ENCODE results near the gene CCL25. TPM values are rescaled to one million over a fixed set of nuclear protein-coding genes. Genes with fewer than 3 reads are reported as not detected.

Gene CCL25
- total RNA-seq, 1 donor from 2014 or later, result not detected

- H3K27me3 Mint-ChIP-seq (ENCODE audit: insufficient read depth, low read depth), result peaks cover 2% of the 10 kb centered on the region
- H3K4me1 Mint-ChIP-seq, result no peaks in the 10 kb centered on the region
- no peak for TF ChIP-seq EZH2 (IDR thresholded peaks at IDR 0.05)
- no peak for TF ChIP-seq CTCF (IDR thresholded peaks at IDR 0.05)
- TF ChIP-seq EZH2phosphoT487 (IDR thresholded peaks at IDR 0.05), result no peak
- Histone ChIP-seq H3K27ac (no peak overlapping the region), H2AFZ (replicated peaks) (no peak overlapping the region), H3K79me2 (ENCODE audit: low read depth) (no peaks in the 10 kb centered on the region), H3K4me3 (no peak overlapping the region), H3K36me3 (peaks cover 22% of the 10 kb centered on the region), H3K9ac (no peak overlapping the region), H3K9me3 (ENCODE audit: low read depth) (peaks cover 14% of the 10 kb centered on the region), H3K4me2 (no peak overlapping the region), H3K27me3 (no peaks in the 10 kb centered on the region), H3K4me1 (no peaks in the 10 kb centered on the region), H4K20me1 (ENCODE audit: low read depth) (no peaks in the 10 kb centered on the region), H3F3A (ENCODE audit: low read depth) (no peaks in the 10 kb centered on the region)
- no peak for DNase-seq (ENCODE audit: low spot score)
- peaks cover 27% of the 10 kb centered on the region for H3K9me3 Mint-ChIP-seq
- H3K36me3 Mint-ChIP-seq, result peaks cover 48% of the 10 kb centered on the region
- H3K4me3 Mint-ChIP-seq, result no peak overlapping the region
- H3K27ac Mint-ChIP-seq, result no peak overlapping the region
These were observed 42.9 kb downstream of the CCL25 start for GRCh38 chr19:8095354-8095886.

- no peaks in the 10 kb centered on the region for H3K4me1 ChIP-seq
- H3F3A ChIP-seq (ENCODE audit: low read depth), result no peaks in the 10 kb centered on the region
- H3K27me3 ChIP-seq, result no peaks in the 10 kb centered on the region
- H3K27ac ChIP-seq, result no peak overlapping the region
- Mint-ChIP-seq H3K27ac (no peak overlapping the region), H3K4me1 (no peaks in the 10 kb centered on the region), H3K4me3 (no peak overlapping the region), H3K36me3 (peaks cover 48% of the 10 kb centered on the region), H3K9me3 (peaks cover 27% of the 10 kb centered on the region), H3K27me3 (ENCODE audit: insufficient read depth, low read depth) (peaks cover 2% of the 10 kb centered on the region)
- H3K36me3 ChIP-seq, result peaks cover 22% of the 10 kb centered on the region
- TF ChIP-seq EZH2phosphoT487 (IDR thresholded peaks at IDR 0.05) (no peak), EZH2 (IDR thresholded peaks at IDR 0.05) (no peak), CTCF (IDR thresholded peaks at IDR 0.05) (no peak)
- H3K4me2 ChIP-seq, result no peak overlapping the region
- no peak overlapping the region for H3K4me3 ChIP-seq
- H2AFZ ChIP-seq (replicated peaks), result no peak overlapping the region
- H3K9ac ChIP-seq, result no peak overlapping the region
- DNase-seq (ENCODE audit: low spot score), result no peak
- H3K79me2 ChIP-seq (ENCODE audit: low read depth), result no peaks in the 10 kb centered on the region
- peaks cover 14% of the 10 kb centered on the region for H3K9me3 ChIP-seq (ENCODE audit: low read depth)
- no peaks in the 10 kb centered on the region for H4K20me1 ChIP-seq (ENCODE audit: low read depth)
These were observed 43.5 kb downstream of the CCL25 start for GRCh38 chr19:8096071-8096470.

- Histone ChIP-seq H3K4me3 (no peak overlapping the region), H4K20me1 (ENCODE audit: low read depth) (no peaks in the 10 kb centered on the region), H3K4me1 (no peaks in the 10 kb centered on the region), H3F3A (ENCODE audit: low read depth) (no peaks in the 10 kb centered on the region), H3K27me3 (no peaks in the 10 kb centered on the region), H3K4me2 (no peak overlapping the region), H3K79me2 (ENCODE audit: low read depth) (no peaks in the 10 kb centered on the region), H3K27ac (no peak overlapping the region), H2AFZ (replicated peaks) (no peak overlapping the region), H3K9me3 (ENCODE audit: low read depth) (peaks cover 14% of the 10 kb centered on the region), H3K36me3 (peaks cover 22% of the 10 kb centered on the region), H3K9ac (no peak overlapping the region)
- H3K27me3 Mint-ChIP-seq (ENCODE audit: insufficient read depth, low read depth), result peaks cover 5% of the 10 kb centered on the region
- no peak for DNase-seq (ENCODE audit: low spot score)
- H3K36me3 Mint-ChIP-seq, result peaks cover 45% of the 10 kb centered on the region
- H3K27ac Mint-ChIP-seq, result no peak overlapping the region
- H3K9me3 Mint-ChIP-seq, result peaks cover 27% of the 10 kb centered on the region
- TF ChIP-seq EZH2phosphoT487 (IDR thresholded peaks at IDR 0.05) (no peak), EZH2 (IDR thresholded peaks at IDR 0.05) (no peak), CTCF (IDR thresholded peaks at IDR 0.05) (no peak)
- H3K4me3 Mint-ChIP-seq, result no peak overlapping the region
- peaks cover 2% of the 10 kb centered on the region for H3K4me1 Mint-ChIP-seq
These were observed 44.6 kb downstream of the CCL25 start for GRCh38 chr19:8097198-8097597.
